Heart right ventricle (tissue), 16 donors: ENCODE measurements around the gene TMEM92. TPM values are rescaled to one million over a fixed set of nuclear protein-coding genes. Genes with fewer than 3 reads are reported as not detected.
"Not testable (repeated sequence)": the region's sequence is repeated elsewhere in the genome, so short reads cannot be mapped to it uniquely, and the experiment has no call there.

Experiments used
- ATAC-seq, 8 donors: fragments of 200-7000 bp; cut with Tn5 transposase; one replicate each; pipeline ENCODE4 v1.9.1; 2020; ENCODE audit warnings: mild to moderate bottlenecking in 8 of 8, moderate library complexity in 8 of 8, moderate number of reproducible peaks in 1 of 8
- DNase-seq, 2 donors: peaks; one replicate each; pipeline ENCODE4 v3.0.0-alpha.2; 2020
- H3K27ac ChIP-seq, 10 donors: fragments of 200-600 bp; sonication (generic) in 2 of 10; one replicate each; pipeline versions ENCODE4 v1.5.0 to v1.8.0; 2020 to 2022; ENCODE audit warnings: mild to moderate bottlenecking in 3 of 10
- H3K27me3 ChIP-seq, 7 donors: fragments of 200-600 bp; one replicate each; pipeline ENCODE4 v1.8.0; 2021 to 2022; ENCODE audit warnings: mild to moderate bottlenecking in 2 of 7
- H3K36me3 ChIP-seq, 9 donors: fragments of 200-600 bp; sonication (generic) in 1 of 9; one replicate each; pipeline versions ENCODE4 v1.5.0 to v1.8.0; 2020 to 2022; ENCODE audit warnings: mild to moderate bottlenecking in 2 of 9
- H3K4me1 ChIP-seq, 9 donors: fragments of 200-600 bp; sonication (generic) in 1 of 9; one replicate each; pipeline versions ENCODE4 v1.5.0 to v1.8.0; 2020 to 2022; ENCODE audit warnings: mild to moderate bottlenecking in 4 of 9
- H3K4me3 ChIP-seq, 10 donors: fragments of 200-600 bp; sonication (generic) in 2 of 10; one replicate each; pipeline versions ENCODE4 v1.5.0 to v1.8.0; 2020 to 2022; ENCODE audit warnings: mild to moderate bottlenecking in 7 of 10, moderate library complexity in 2 of 10
- H3K9me3 ChIP-seq, 11 donors: fragments of 200-600 bp in 10 of 11; sonication (generic) in 2 of 11; one replicate each; pipeline versions ENCODE4 v1.5.0 to v1.8.0; 2013 to 2022; ENCODE audit warnings: mild to moderate bottlenecking in 2 of 11, control low read depth in 1 of 11, moderate library complexity in 1 of 11
- WGBS, 2 donors: extraction: QIAGEN DNeasy Blood & Tissue Kit; methylation state at CpG; one replicate each; pipeline ENCODE4 v1.1.7; 2013; ENCODE audit warnings: inconsistent platforms in 1 of 2; 5-methylcytosine and 5-hydroxymethylcytosine counted together
- intact Hi-C, 10 donors: fragments of 100-400 bp; cut with DNase I; formaldehyde crosslinking; loops; one replicate each; pipeline versions ENCODE4 v1.11.1 to v1.14.2; 2022
- polyA plus RNA-seq, 2 donors: library from polyadenylated mRNA; stranded (reverse); fragments of 200-250 nt; gene quantifications; one replicate each; pipeline ENCODE4 v1.2.3, GENCODE V29; 2013
- total RNA-seq, 10 donors: library from RNA; stranded (reverse); fragmentation: NEBNext Ultra II Directional in 3 of 10; extraction: Animal tissue kit (Norgen Biotek cat#: 25700) in 3 of 10; gene quantifications; one replicate each; pipeline versions ENCODE4 v1.2.1 to v1.2.4, GENCODE V29; 2021 to 2023
- TF ChIP-seq, protein P1 (sequence below), 9 donors: fragments of 200-600 bp; sonication (generic) in 2 of 9; IDR thresholded peaks; one replicate each; pipeline versions ENCODE4 v1.5.0 to v1.8.0; 2021 to 2022; ENCODE audit warnings: antibody characterized with exemption in 9 of 9, mild to moderate bottlenecking in 5 of 9, moderate library complexity in 1 of 9
- donor health status: Arrhythmogenic right ventricular cardiomyopathy.
- donor health status: ischemic (EF 13 %, LVEDD 7.1; RV severe dilation, severe dysfunction).
- donor health status: healthy with polysubstance abuse.
- donor health status: DM: no; HTN: yes; CAD: no.
- donor health status: DM: no; HTN: no; CAD: no.
- donor health status: ischemic (EF 25% LVEDD 6.9; RV normal size, moderate dysfunction).
- donor health status: ischemic (EF 25% LVEDD 5.7; RV mildly dilated, moderate dysfunction).
- donor health status: healthy.
- donor health status: DM: yes; HTN: yes; CAD: no.
- donor health status: Ischemic cardiomyopathy.
- donor health status: ischemic (EF 35%, LVEDD 5.7; RV mildly dilated, moderate dysfunction).
- donor health status: nonischemic (EF 11% LVEDD 7.7; RV severe dilation, severe dysfunction).
- donor health status: DM: yes; HTN: yes; CAD: no.
- donor health status: PGD.
- donor health status: ischemic (EF 29% LVEDD 5.4; RV normal size, mild dysfunction).
- donor health status: nonischemic (EF 23%, LVEDD 6.1; RV moderate dilation, normal function).

TMEM92 gene
- total and polyA plus RNA-seq, 12 donors: 0.04 TPM; not detected in 11

GRCh38 chr17:50283714-50284113, 9.4 kb downstream of the TMEM92 start:
- TF ChIP-seq, protein P1, sequence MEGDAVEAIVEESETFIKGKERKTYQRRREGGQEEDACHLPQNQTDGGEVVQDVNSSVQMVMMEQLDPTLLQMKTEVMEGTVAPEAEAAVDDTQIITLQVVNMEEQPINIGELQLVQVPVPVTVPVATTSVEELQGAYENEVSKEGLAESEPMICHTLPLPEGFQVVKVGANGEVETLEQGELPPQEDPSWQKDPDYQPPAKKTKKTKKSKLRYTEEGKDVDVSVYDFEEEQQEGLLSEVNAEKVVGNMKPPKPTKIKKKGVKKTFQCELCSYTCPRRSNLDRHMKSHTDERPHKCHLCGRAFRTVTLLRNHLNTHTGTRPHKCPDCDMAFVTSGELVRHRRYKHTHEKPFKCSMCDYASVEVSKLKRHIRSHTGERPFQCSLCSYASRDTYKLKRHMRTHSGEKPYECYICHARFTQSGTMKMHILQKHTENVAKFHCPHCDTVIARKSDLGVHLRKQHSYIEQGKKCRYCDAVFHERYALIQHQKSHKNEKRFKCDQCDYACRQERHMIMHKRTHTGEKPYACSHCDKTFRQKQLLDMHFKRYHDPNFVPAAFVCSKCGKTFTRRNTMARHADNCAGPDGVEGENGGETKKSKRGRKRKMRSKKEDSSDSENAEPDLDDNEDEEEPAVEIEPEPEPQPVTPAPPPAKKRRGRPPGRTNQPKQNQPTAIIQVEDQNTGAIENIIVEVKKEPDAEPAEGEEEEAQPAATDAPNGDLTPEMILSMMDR (IDR thresholded peaks at IDR 0.05): no peak
- DNase-seq: no peak
- H3K27me3 ChIP-seq: peaks cover 0 to under 1% (median 0%) of the 10 kb centered on the region in 7 donors
- no peak overlapping the region for H3K4me3 ChIP-seq
- intact Hi-C loops: no loop called here
- no peak for ATAC-seq
- no peaks in the 10 kb centered on the region for H3K9me3 ChIP-seq
- WGBS, 2 donors: 75 to 84% methylated on average over 7 of the region's 7 CpGs
- no peaks in the 10 kb centered on the region for H3K36me3 ChIP-seq
- peaks cover 0 to 6% (median 0%) of the 10 kb centered on the region in 9 donors for H3K4me1 ChIP-seq
- H3K27ac ChIP-seq: no peak overlapping the region

DNA sequence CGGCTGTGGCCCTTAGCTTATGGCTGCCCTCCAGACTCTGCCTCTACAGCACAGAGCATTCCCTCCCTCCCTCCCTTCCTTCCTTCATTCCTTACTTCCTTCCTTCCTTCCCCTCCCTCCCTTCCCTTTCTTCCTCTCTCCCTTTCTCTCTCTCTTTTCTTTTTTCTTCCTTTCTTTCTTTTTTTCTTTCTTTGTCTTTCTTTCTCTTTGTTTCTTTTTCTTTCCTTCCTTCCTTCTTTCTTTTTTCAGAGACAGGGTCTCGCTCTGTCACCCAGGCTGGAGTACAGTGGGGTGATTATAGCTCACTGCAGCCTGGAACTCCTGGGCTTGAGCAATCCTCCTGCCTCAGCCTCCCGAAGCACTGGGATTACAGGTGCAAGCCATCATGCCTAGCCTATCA, 11.7 kb downstream of the TMEM92 start:
- no peaks in the 10 kb centered on the region for H3K36me3 ChIP-seq
- no peaks in the 10 kb centered on the region for H3K27me3 ChIP-seq

GRCh38 chr17:50287302-50287701, 13.0 kb downstream of the TMEM92 start:
- H3K9me3 ChIP-seq, H3K27me3 ChIP-seq, intact Hi-C loops, DNase-seq, H3K4me3 ChIP-seq, ATAC-seq, H3K27ac ChIP-seq, H3K36me3 ChIP-seq: not testable (repeated sequence)
- 83 to 88% methylated on average over 7 of the region's 7 CpGs for WGBS, 2 donors
- H3K4me1 ChIP-seq: peaks cover 0 to 30% (median 14%) of the 10 kb centered on the region in 9 donors

More for the DNA sequence above, 11.7 kb downstream of the TMEM92 start:
- WGBS, 2 donors: 60 to 76% methylated on average over 3 of the region's 3 CpGs
- intact Hi-C loops: no loop called here
- no peak for ATAC-seq
- peaks cover 0 to 27% (median 14%) of the 10 kb centered on the region in 9 donors for H3K4me1 ChIP-seq
- H3K4me3 ChIP-seq: no peak overlapping the region
- no peak overlapping the region for H3K27ac ChIP-seq
- H3K9me3 ChIP-seq: no peaks in the 10 kb centered on the region
- no peak for DNase-seq
- TF ChIP-seq, protein P1 (IDR thresholded peaks at IDR 0.05): no peak

- Histone ChIP-seq H3K4me1 (peaks cover 0 to 30% (median 14%) of the 10 kb centered on the region in 9 donors), H3K27me3 (no peaks in the 10 kb centered on the region), H3K9me3 (no peaks in the 10 kb centered on the region), H3K27ac (peak overlapping the region in 2 of 10 donors; percentile 76 to 90), H3K4me3 (no peak overlapping the region), H3K36me3 (no peaks in the 10 kb centered on the region)
- DNase-seq (no peak), ATAC-seq (no peak)
- TF ChIP-seq, protein P1 (IDR thresholded peaks at IDR 0.05): no peak
- 92 to 95% methylated on average over 4 of the region's 4 CpGs for WGBS, 2 donors
- intact Hi-C loops: no loop called here
Observed at GRCh38 chr17:50288306-50288705, 14.0 kb downstream of the TMEM92 start.

GRCh38 chr17:50289278-50289677, 15.0 kb downstream of the TMEM92 start:
- no peaks in the 10 kb centered on the region for H3K27me3 ChIP-seq
- H3K9me3 ChIP-seq: no peaks in the 10 kb centered on the region
- H3K4me3 ChIP-seq: peak overlapping the region in 2 of 10 donors; percentile 18 to 30
- H3K27ac ChIP-seq: peak overlapping the region in 9 of 10 donors; percentile 3 to 90 (median 74)
- ATAC-seq: no peak
- H3K4me1 ChIP-seq: peaks cover 0 to 30% (median 14%) of the 10 kb centered on the region in 9 donors
- TF ChIP-seq, protein P1 (IDR thresholded peaks at IDR 0.05): no peak
- no peak for DNase-seq
- intact Hi-C loops: no loop called here
- WGBS, 2 donors: 69 to 76% methylated on average over 3 of the region's 3 CpGs
- H3K36me3 ChIP-seq: no peaks in the 10 kb centered on the region
